ENCODE measurements around the gene PSORS1C2.

DNA sequence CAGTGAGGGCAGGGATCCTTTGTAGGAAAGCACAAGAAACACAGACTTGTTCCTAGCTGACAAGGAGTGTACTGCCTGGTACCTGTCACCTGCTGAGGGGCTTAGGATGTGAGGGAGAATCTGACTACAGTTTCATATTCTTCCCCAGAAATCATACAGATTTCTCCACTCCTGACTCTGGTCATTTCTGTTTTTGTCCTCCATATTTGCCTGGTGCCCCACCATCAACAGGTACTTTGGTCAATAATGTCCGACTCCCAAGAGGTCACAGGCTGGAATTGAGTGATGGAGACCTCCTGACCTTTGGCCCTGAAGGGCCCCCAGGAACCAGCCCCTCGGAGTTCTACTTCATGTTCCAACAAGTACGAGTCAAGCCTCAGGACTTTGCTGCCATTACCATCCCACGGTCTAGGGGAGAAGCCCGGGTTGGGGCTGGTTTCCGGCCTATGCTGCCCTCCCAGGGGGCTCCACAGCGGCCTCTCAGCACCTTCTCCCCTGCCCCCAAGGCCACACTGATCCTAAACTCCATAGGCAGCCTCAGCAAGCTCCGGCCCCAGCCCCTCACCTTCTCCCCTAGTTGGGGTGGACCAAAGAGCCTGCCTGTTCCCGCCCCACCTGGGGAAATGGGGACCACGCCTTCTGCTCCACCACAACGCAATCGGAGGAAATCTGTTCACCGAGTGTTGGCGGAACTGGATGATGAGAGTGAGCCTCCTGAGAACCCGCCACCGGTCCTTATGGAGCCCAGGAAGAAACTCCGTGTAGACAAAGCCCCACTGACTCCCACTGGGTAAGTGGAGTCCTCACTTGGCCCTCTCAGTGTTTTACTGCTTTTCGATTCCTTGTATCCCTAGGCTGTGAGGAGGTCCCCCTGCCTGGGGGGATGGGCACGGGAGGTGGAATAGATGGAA is 22.6 kb upstream of the PSORS1C2 start:
- TF ChIP-seq CTCF (conservative IDR thresholded peaks at IDR 0.05 in 1 of 2, IDR thresholded peaks at IDR 0.05 in 1 of 2; ENCODE audit: low read depth in 1 of 2, low read length in 2 of 2): no peak
- no peak for TF ChIP-seq EZH2 (IDR thresholded peaks at IDR 0.05; ENCODE audit: low read length, missing control alignments)

Data from fibroblast of lung (primary cell).